Urinary bladder (tissue), 4 donors: ENCODE measurements around the gene PSD. TPM values are rescaled to one million over a fixed set of nuclear protein-coding genes. Genes with fewer than 3 reads are reported as not detected.
A peak's percentile ranks its signal among the peaks of the same experiment; 100 is the strongest.

Experiments
- DNase-seq: peaks from one replicate; pipeline ENCODE4 v3.0.0-alpha.2; 2015; ENCODE audit errors: extremely low spot score
- H3K27ac ChIP-seq: one replicate; pipeline ENCODE4 v1.5.1; 2013; ENCODE audit warnings: low read depth, mild to moderate bottlenecking, moderate library complexity
- H3K36me3 ChIP-seq: one replicate; pipeline ENCODE4 v1.6.1; 2013; ENCODE audit warnings: mild to moderate bottlenecking, moderate library complexity; ENCODE audit not compliant: insufficient read depth
- H3K4me1 ChIP-seq: one replicate; pipeline ENCODE4 v1.6.1; 2013; ENCODE audit warnings: mild to moderate bottlenecking, moderate library complexity; ENCODE audit not compliant: insufficient read depth
- H3K4me3 ChIP-seq: one replicate; pipeline ENCODE4 v1.5.1; 2013; ENCODE audit warnings: low read depth, low read length
- WGBS: extraction: QIAGEN DNeasy Blood & Tissue Kit; methylation state at CpG from one replicate; pipeline ENCODE4 v1.1.7; 2013; 5-methylcytosine and 5-hydroxymethylcytosine counted together
- polyA plus RNA-seq: library from polyadenylated mRNA; stranded (reverse); fragments of 200-250 nt; gene quantifications from one replicate; pipeline ENCODE4 v1.2.3, GENCODE V29; 2013
- total RNA-seq: library from RNA; depleted of rRNA; stranded (reverse); fragments of >200 nt; gene quantifications from one replicate; pipeline ENCODE4 v1.2.3, GENCODE V29; 2014
- donor health status: healthy with polysubstance abuse.
- donor health status: healthy.

The PSD gene
- total and polyA plus RNA-seq, 2 donors: 38.4 to 276 TPM

GRCh38 chr10:102393411-102394078 is 25.0 kb downstream of the PSD start:
- 31% methylated on average over 30 of the region's 30 CpGs for WGBS
- Histone ChIP-seq H3K36me3 (no peaks in the 10 kb centered on the region), H3K4me3 (peak overlapping the region; percentile 63), H3K4me1 (no peaks in the 10 kb centered on the region), H3K27ac (peak overlapping the region; percentile 97)
- DNase-seq: no peak

GRCh38 chr10:102392306-102392705 is 26.3 kb downstream of the PSD start:
- Histone ChIP-seq H3K36me3 (no peaks in the 10 kb centered on the region), H3K27ac (no peak overlapping the region), H3K4me1 (no peaks in the 10 kb centered on the region), H3K4me3 (no peak overlapping the region)
- 87% methylated on average over 5 of the region's 5 CpGs for WGBS
- DNase-seq: no peak

- H3K27ac ChIP-seq: no peak overlapping the region
- H3K4me3 ChIP-seq: no peak overlapping the region
- no peaks in the 10 kb centered on the region for H3K36me3 ChIP-seq
- no peak for DNase-seq
- H3K4me1 ChIP-seq: no peaks in the 10 kb centered on the region
- 85% methylated on average over 3 of the region's 3 CpGs for WGBS
Measured at GRCh38 chr10:102389894-102390293, 28.7 kb downstream of the PSD start.

- H3K27ac ChIP-seq: no peak overlapping the region
- WGBS: 73% methylated on average over 4 of the region's 4 CpGs
- no peak for DNase-seq
- H3K36me3 ChIP-seq: peaks cover 9% of the 10 kb centered on the region
- H3K4me3 ChIP-seq: no peak overlapping the region
- H3K4me1 ChIP-seq: no peaks in the 10 kb centered on the region
Measured at GRCh38 chr10:102384606-102385429, 33.8 kb downstream of the PSD start.

GRCh38 chr10:102384053-102384452 is 34.5 kb downstream of the PSD start:
- Histone ChIP-seq H3K27ac (no peak overlapping the region), H3K4me1 (no peaks in the 10 kb centered on the region), H3K36me3 (peaks cover 11% of the 10 kb centered on the region), H3K4me3 (no peak overlapping the region)
- DNase-seq: no peak
- 38% methylated on average over 6 of the region's 6 CpGs for WGBS

GRCh38 chr10:102382871-102383270 is 35.7 kb downstream of the PSD start:
- Histone ChIP-seq H3K27ac (no peak overlapping the region), H3K4me3 (no peak overlapping the region), H3K36me3 (peaks cover 11% of the 10 kb centered on the region), H3K4me1 (no peaks in the 10 kb centered on the region)
- DNase-seq: no peak
- 91% methylated on average over 8 of the region's 8 CpGs for WGBS

- H3K36me3 ChIP-seq: peaks cover 11% of the 10 kb centered on the region
Measured at GRCh38 chr10:102381983-102382382, 36.6 kb downstream of the PSD start.

GRCh38 chr10:102379383-102379782 is 39.2 kb downstream of the PSD start:
- WGBS: 97% methylated on average over 6 of the region's 6 CpGs
- no peaks in the 10 kb centered on the region for H3K4me1 ChIP-seq
- DNase-seq: no peak
- no peak overlapping the region for H3K4me3 ChIP-seq
- peaks cover 11% of the 10 kb centered on the region for H3K36me3 ChIP-seq
- H3K27ac ChIP-seq: no peak overlapping the region

More at GRCh38 chr10:102381983-102382382, 36.6 kb downstream of the PSD start:
- Histone ChIP-seq H3K4me3 (no peak overlapping the region), H3K27ac (no peak overlapping the region), H3K4me1 (no peaks in the 10 kb centered on the region)
- 85% methylated on average over 9 of the region's 9 CpGs for WGBS
- no peak for DNase-seq

- H3K4me1 ChIP-seq: no peaks in the 10 kb centered on the region
- H3K36me3 ChIP-seq: peaks cover 5% of the 10 kb centered on the region
- no peak overlapping the region for H3K4me3 ChIP-seq
- WGBS: 94% methylated on average over 12 of the region's 12 CpGs
- DNase-seq: no peak
- H3K27ac ChIP-seq: no peak overlapping the region
Measured at GRCh38 chr10:102376901-102377300, 41.7 kb downstream of the PSD start.

GRCh38 chr10:102375867-102376266 is 42.7 kb downstream of the PSD start:
- Histone ChIP-seq H3K27ac (no peak overlapping the region), H3K4me1 (no peaks in the 10 kb centered on the region), H3K4me3 (no peak overlapping the region), H3K36me3 (peaks cover 3% of the 10 kb centered on the region)
- WGBS: 82% methylated on average over 2 of the region's 2 CpGs
- DNase-seq: no peak

GRCh38 chr10:102375250-102375649 is 43.3 kb downstream of the PSD start:
- H3K27ac ChIP-seq: no peak overlapping the region
- 92% methylated on average over 7 of the region's 7 CpGs for WGBS
- no peaks in the 10 kb centered on the region for H3K4me1 ChIP-seq
- H3K36me3 ChIP-seq: peaks cover 3% of the 10 kb centered on the region
- no peak for DNase-seq
- H3K4me3 ChIP-seq: no peak overlapping the region

GRCh38 chr10:102371295-102371694 is 47.3 kb downstream of the PSD start:
- no peak overlapping the region for H3K27ac ChIP-seq
- no peak for DNase-seq
- no peak overlapping the region for H3K4me3 ChIP-seq
- H3K4me1 ChIP-seq: no peaks in the 10 kb centered on the region
- peaks cover 3% of the 10 kb centered on the region for H3K36me3 ChIP-seq
- 96% methylated on average over 2 of the region's 2 CpGs for WGBS

- 88% methylated on average over 3 of the region's 3 CpGs for WGBS
- Histone ChIP-seq H3K4me3 (no peak overlapping the region), H3K27ac (no peak overlapping the region), H3K36me3 (peaks cover 7% of the 10 kb centered on the region), H3K4me1 (no peaks in the 10 kb centered on the region)
- no peak for DNase-seq
Measured at GRCh38 chr10:102368077-102368476, 50.5 kb downstream of the PSD start.

- DNase-seq: no peak
- peaks cover 7% of the 10 kb centered on the region for H3K36me3 ChIP-seq
- H3K4me3 ChIP-seq: no peak overlapping the region
- WGBS: 97% methylated on average over 1 of the region's 1 CpG
- H3K4me1 ChIP-seq: no peaks in the 10 kb centered on the region
- no peak overlapping the region for H3K27ac ChIP-seq
Measured at GRCh38 chr10:102367441-102367840, 51.1 kb downstream of the PSD start.
